Measurements from ENCODE around the gene LIFR.

Gene LIFR

GRCh38 chr5:38534156-38534453 is 22.3 kb downstream of the LIFR start:
- POLR2A ChIA-PET: no interaction called here
- no peak for DNase-seq (ENCODE audit: low read depth, low spot score)
- H3K4me3 ChIP-seq (ENCODE audit: low read depth, low read length): no peak overlapping the region
- CTCF ChIA-PET: interaction anchor here (1.1 to 3.5 kb wide), 3 partner anchors 16 to 275 kb away, joined by 3 to 13 read pairs (median 7); no protein-coding TSS in a partner anchor
- TF ChIP-seq CTCF (IDR thresholded peaks at IDR 0.05; ENCODE audit: insufficient read depth, low read length, missing control alignments): no peak

- POLR2A ChIA-PET: no interaction called here
- CTCF ChIA-PET: interaction anchor here (0.8 to 3.5 kb wide), 3 partner anchors 15 to 275 kb away, joined by 3 to 13 read pairs (median 3); no protein-coding TSS in a partner anchor
- no peak overlapping the region for H3K4me3 ChIP-seq (ENCODE audit: low read depth, low read length)
- DNase-seq (ENCODE audit: low read depth, low spot score): no peak
- no peak for TF ChIP-seq CTCF (IDR thresholded peaks at IDR 0.05; ENCODE audit: insufficient read depth, low read length, missing control alignments)
Measured at GRCh38 chr5:38533286-38534155, 22.9 kb downstream of the LIFR start.

- ChIA-PET CTCF (no interaction called here), POLR2A (no interaction called here)
- DNase-seq (ENCODE audit: low read depth, low spot score): no peak
- TF ChIP-seq CTCF (IDR thresholded peaks at IDR 0.05; ENCODE audit: insufficient read depth, low read length, missing control alignments): no peak
- no peak overlapping the region for H3K4me3 ChIP-seq (ENCODE audit: low read depth, low read length)
Measured at GRCh38 chr5:38532165-38532669, 24.2 kb downstream of the LIFR start.

- ChIA-PET POLR2A (no interaction called here), CTCF (no interaction called here)
Measured at GRCh38 chr5:38531518-38531917, 24.9 kb downstream of the LIFR start.

GRCh38 chr5:38529955-38530646 is 26.3 kb downstream of the LIFR start:
- no peak for TF ChIP-seq CTCF (IDR thresholded peaks at IDR 0.05; ENCODE audit: insufficient read depth, low read length, missing control alignments)

More at GRCh38 chr5:38531518-38531917, 24.9 kb downstream of the LIFR start:
- TF ChIP-seq CTCF (IDR thresholded peaks at IDR 0.05; ENCODE audit: insufficient read depth, low read length, missing control alignments): no peak
- no peak for DNase-seq (ENCODE audit: low read depth, low spot score)
- H3K4me3 ChIP-seq (ENCODE audit: low read depth, low read length): no peak overlapping the region

GRCh38 chr5:38528162-38528703 is 28.2 kb downstream of the LIFR start:
- ChIA-PET CTCF (no interaction called here), POLR2A (no interaction called here)
- no peak for TF ChIP-seq CTCF (IDR thresholded peaks at IDR 0.05; ENCODE audit: insufficient read depth, low read length, missing control alignments)
- no peak for DNase-seq (ENCODE audit: low read depth, low spot score)
- no peak overlapping the region for H3K4me3 ChIP-seq (ENCODE audit: low read depth, low read length)

More at GRCh38 chr5:38529955-38530646, 26.3 kb downstream of the LIFR start:
- no peak overlapping the region for H3K4me3 ChIP-seq (ENCODE audit: low read depth, low read length)
- ChIA-PET POLR2A (no interaction called here), CTCF (interaction anchor here (0.9 to 1.1 kb wide), 2 partner anchors 21 to 89 kb away, joined by 3 to 7 read pairs; no protein-coding TSS in a partner anchor)
- DNase-seq (ENCODE audit: low read depth, low spot score): no peak
